SK-N-SH (cell line): ENCODE results near the gene FGF9. TPM values are rescaled to one million over a fixed set of nuclear protein-coding genes. Genes with fewer than 3 reads are reported as not detected.

Source experiments
- CTCF ChIA-PET: fragments of 300-600, 350-600 bp; formaldehyde crosslinking; extraction: SDS; loops from one replicate; lab custom pipeline; 2021; lab: Yijun Ruan, JAX
- POLR2A ChIA-PET: fragments of 350-600 bp; sonication (Branson Sonifier 250); formaldehyde crosslinking; extraction: SDS; loops from one replicate; lab custom pipeline; 2020; ENCODE audit warnings: antibody characterized with exemption, inconsistent platforms; lab: Yijun Ruan, JAX
- DNase-seq: peaks from one replicate; pipeline ENCODE4 v3.0.0; 2012
- H2AFZ ChIP-seq: fragments of 200-600 bp; sonication (generic); 2 replicates; pipeline ENCODE4 v1.8.1; 2016; ENCODE audit warnings: antibody characterized with exemption, mild to moderate bottlenecking, low read depth
- H3F3A ChIP-seq: fragments of 200-600 bp; sonication (generic); replicated peaks from 2 replicates; pipeline ENCODE3; 2016; ENCODE audit warnings: antibody characterized with exemption, mild to moderate bottlenecking; ENCODE audit not compliant: insufficient read depth
- H3K27ac ChIP-seq, 2 experiments: fragments of 200-500 bp in 1 of 2; fragments of 200-600 bp in 1 of 2; sonication (Bioruptor generic) in 1 of 2; sonication (generic), shearing (Covaris generic) in 1 of 2; 2 replicates each; pipeline versions ENCODE4 v1.5.1 to v1.6.1; 2014 to 2016; ENCODE audit warnings: low read depth in 2 of 2, inconsistent platforms in 1 of 2, low read length in 1 of 2, mild to moderate bottlenecking in 1 of 2, mixed read lengths in 1 of 2
- H3K27me3 ChIP-seq: fragments of 200-600 bp; sonication (generic), shearing (Covaris generic); 2 replicates; pipeline ENCODE4 v1.6.1; 2016; ENCODE audit warnings: mixed run types; ENCODE audit not compliant: insufficient read depth
- H3K36me3 ChIP-seq, 2 experiments: fragments of 200-500 bp in 1 of 2; fragments of 200-600 bp in 1 of 2; sonication (Bioruptor generic) in 1 of 2; sonication (generic) in 1 of 2; replicated peaks in 1 of 2; 2 replicates each; pipeline versions ENCODE3 to v1.5.1; 2014 to 2016; ENCODE audit warnings: low read length in 1 of 2, mild to moderate bottlenecking in 1 of 2; ENCODE audit not compliant: insufficient read depth in 2 of 2, control insufficient read depth in 1 of 2
- H3K4me1 ChIP-seq, 2 experiments: fragments of 200-500 bp in 1 of 2; fragments of 200-600 bp in 1 of 2; sonication (Bioruptor generic) in 1 of 2; sonication (generic), shearing (Covaris generic) in 1 of 2; 2 replicates each; pipeline versions ENCODE4 v1.5.1 to v1.6.1; 2014 to 2016; ENCODE audit warnings: low read depth in 1 of 2, low read length in 1 of 2, mixed run types in 1 of 2; ENCODE audit not compliant: insufficient read depth in 2 of 2, control insufficient read depth in 1 of 2
- H3K4me2 ChIP-seq: fragments of 200-600 bp; sonication (generic), shearing (Covaris generic); 2 replicates; pipeline ENCODE4 v1.6.1; 2017; ENCODE audit warnings: mixed run types
- H3K4me3 ChIP-seq, 2 experiments: fragments of 200-500 bp in 1 of 2; fragments of 200-600 bp in 1 of 2; sonication (Bioruptor generic) in 1 of 2; sonication (generic), shearing (Covaris generic) in 1 of 2; 2 replicates each; pipeline versions ENCODE4 v1.5.1 to v1.8.1; 2014 to 2016; ENCODE audit warnings: low read depth in 2 of 2, inconsistent platforms in 1 of 2, low read length in 1 of 2, mild to moderate bottlenecking in 1 of 2, mixed read lengths in 1 of 2, moderate library complexity in 1 of 2
- H3K79me2 ChIP-seq: fragments of 200-600 bp; sonication (generic); 2 replicates; pipeline ENCODE4 v1.8.1; 2017; ENCODE audit warnings: mild to moderate bottlenecking; ENCODE audit not compliant: insufficient read depth
- H3K9ac ChIP-seq: fragments of 200-600 bp; sonication (generic); 2 replicates; pipeline ENCODE4 v1.6.1; 2017; ENCODE audit warnings: mixed run types
- H3K9me2 ChIP-seq: fragments of 200-600 bp; sonication (generic); 2 replicates; pipeline ENCODE4 v1.6.1; 2017; ENCODE audit warnings: mixed run types
- H3K9me3 ChIP-seq: fragments of 200-600 bp; sonication (generic); 2 replicates; pipeline ENCODE4 v1.6.1; 2017; ENCODE audit warnings: mixed run types, mild to moderate bottlenecking, moderate library complexity
- H4K20me1 ChIP-seq: fragments of 200-600 bp; sonication (generic); 2 replicates; pipeline ENCODE4 v1.6.1; 2017; ENCODE audit warnings: mild to moderate bottlenecking, mixed run types; ENCODE audit not compliant: insufficient read depth
- CHD2 ChIP-seq: fragments of 150-350 bp; IDR thresholded peaks from 2 replicates; pipeline ENCODE4 v1.6.1; 2018; ENCODE audit warnings: low read length; ENCODE audit not compliant: partially characterized antibody
- ELF1 ChIP-seq: IDR thresholded peaks from 2 replicates; pipeline ENCODE4 v1.4.0; 2012
- FOSL2 ChIP-seq: IDR thresholded peaks from 2 replicates; pipeline ENCODE4 v1.4.0; 2012; ENCODE audit warnings: low read depth, mild to moderate bottlenecking, moderate library complexity, borderline replicate concordance
- FOXJ3 ChIP-seq: sonication (generic); formaldehyde crosslinking; IDR thresholded peaks from 2 replicates; pipeline ENCODE4 v1.5.1; 2020; ENCODE audit warnings: mild to moderate bottlenecking, missing genetic modification reagents
- GATA2 ChIP-seq: sonication (generic); formaldehyde crosslinking; IDR thresholded peaks from 2 replicates; pipeline ENCODE4 v1.5.0; 2020; ENCODE audit warnings: mild to moderate bottlenecking, missing genetic modification reagents
- JUND ChIP-seq: IDR thresholded peaks from 2 replicates; pipeline ENCODE4 v1.4.0; 2012
- MEF2A ChIP-seq: IDR thresholded peaks from 2 replicates; pipeline ENCODE4 v1.4.0; 2012; ENCODE audit warnings: low read depth, borderline replicate concordance
- NFIC ChIP-seq: IDR thresholded peaks from 2 replicates; pipeline ENCODE4 v1.4.0; 2012; ENCODE audit warnings: borderline replicate concordance
- PBX3 ChIP-seq: IDR thresholded peaks from 2 replicates; pipeline ENCODE4; 2012
- POLR2AphosphoS5 ChIP-seq: IDR thresholded peaks from 2 replicates; pipeline ENCODE4 v1.6.1; 2012; ENCODE audit warnings: low read depth, low read length
- RAD21 ChIP-seq: IDR thresholded peaks from 2 replicates; pipeline ENCODE4 v1.6.1; 2012; ENCODE audit warnings: mild to moderate bottlenecking, low read length
- RCOR1 ChIP-seq: fragments of 150-350 bp; IDR thresholded peaks from 2 replicates; pipeline ENCODE4 v1.6.1; 2017; ENCODE audit warnings: antibody characterized with exemption, low read length
- REST ChIP-seq: IDR thresholded peaks from 2 replicates; pipeline ENCODE4 v1.6.1; 2012; ENCODE audit warnings: mild to moderate bottlenecking, low read depth, low read length, moderate library complexity
- RFX5 ChIP-seq: IDR thresholded peaks from 2 replicates; pipeline ENCODE4 v1.6.1; 2012; ENCODE audit warnings: mild to moderate bottlenecking, improper control_type of control experiment, low read length
- RXRA ChIP-seq: IDR thresholded peaks from 2 replicates; pipeline ENCODE4 v1.4.0; 2012; ENCODE audit warnings: low read depth, mild to moderate bottlenecking, borderline replicate concordance
- SMC3 ChIP-seq: IDR thresholded peaks from 2 replicates; pipeline ENCODE4 v1.6.1; 2012; ENCODE audit warnings: low read depth, low read length, improper control_type of control experiment
- TEAD4 ChIP-seq: IDR thresholded peaks from 2 replicates; pipeline ENCODE4 v1.4.0; 2012; ENCODE audit warnings: mild to moderate bottlenecking, borderline replicate concordance; ENCODE audit not compliant: insufficient read depth
- USF2 ChIP-seq: fragments of 150-350 bp; IDR thresholded peaks from 2 replicates; pipeline ENCODE4 v1.6.1; 2017; ENCODE audit warnings: antibody characterized with exemption, low read length, low read depth, borderline replicate concordance
- YY1 ChIP-seq: IDR thresholded peaks from 2 replicates; pipeline ENCODE4 v1.4.0; 2012; ENCODE audit warnings: low read depth, mild to moderate bottlenecking
- WGBS: methylation state at CpG from one replicate; pipeline ENCODE4 v1.1.6; 2017; ENCODE audit warnings: low lambda C conversion rate; 5-methylcytosine and 5-hydroxymethylcytosine counted together
- polyA plus RNA-seq, 3 experiments: library from polyadenylated mRNA; depleted of rRNA; stranded (reverse); fragments of >200 nt; gene quantifications; 2 replicates each; pipeline ENCODE4 v1.2.3, GENCODE V29; 2012

FGF9 gene
- polyA plus RNA-seq, 1 of the 3 experiments (the other 2 are of a cell fraction), result not detected

GRCh38 chr13:21742096-21742495 lies 71.2 kb downstream of the FGF9 start:
- no peak for DNase-seq
- TF ChIP-seq FOXJ3 (CRISPR knock-in tag) (no peak), REST (no peak), RAD21 (no peak), FOSL2 (no peak), RFX5 (no peak), POLR2AphosphoS5 (no peak), TEAD4 (no peak), USF2 (no peak), JUND (no peak), RXRA (no peak), YY1 (no peak), RCOR1 (no peak)
- Histone ChIP-seq H3K4me1 (no peaks in the 10 kb centered on the region), H3F3A (no peaks in the 10 kb centered on the region), H3K27ac (no peak overlapping the region), H3K79me2 (no peaks in the 10 kb centered on the region), H2AFZ (no peak overlapping the region), H3K9me2 (no peaks in the 10 kb centered on the region), H4K20me1 (no peaks in the 10 kb centered on the region), H3K27me3 (peaks cover 34% of the 10 kb centered on the region; the same call in 1 of the 2 replicates), H3K4me2 (no peak overlapping the region), H3K9me3 (no peaks in the 10 kb centered on the region), H3K36me3 (no peaks in the 10 kb centered on the region), H3K4me3 (no peak overlapping the region), H3K9ac (no peak overlapping the region)
- CTCF ChIA-PET, result no interaction called here
- POLR2A ChIA-PET, result no interaction called here
- 4% methylated on average over 7 of the region's 7 CpGs for WGBS

GRCh38 chr13:21744149-21744548 lies 73.3 kb downstream of the FGF9 start:
- ChIA-PET POLR2A (no interaction called here), CTCF (interaction anchor here (1.4 kb wide), 1 partner anchor 11 kb away, joined by 3 read pairs; no protein-coding TSS in a partner anchor)
- Histone ChIP-seq H3K79me2 (no peaks in the 10 kb centered on the region), H3K4me1 (no peaks in the 10 kb centered on the region), H3K4me3 (no peak overlapping the region), H4K20me1 (no peaks in the 10 kb centered on the region), H2AFZ (no peak overlapping the region), H3K9me2 (no peaks in the 10 kb centered on the region), H3K9ac (no peak overlapping the region), H3K36me3 (no peaks in the 10 kb centered on the region), H3K27me3 (peaks cover 15% of the 10 kb centered on the region; the same call in 1 of the 2 replicates), H3K27ac (no peak overlapping the region), H3K4me2 (no peak overlapping the region), H3F3A (no peaks in the 10 kb centered on the region), H3K9me3 (no peaks in the 10 kb centered on the region)
- WGBS, result 0% methylated on average over 3 of the region's 3 CpGs
- no peak for DNase-seq
- TF ChIP-seq NFIC, result no peak
- no peak for TF ChIP-seq POLR2AphosphoS5
- TF ChIP-seq PBX3, result no peak
- no peak for TF ChIP-seq SMC3
- TF ChIP-seq GATA2 (CRISPR knock-in tag), result no peak
- TF ChIP-seq ELF1, result no peak
- no peak for TF ChIP-seq RAD21
- TF ChIP-seq CHD2, result no peak
- TF ChIP-seq RXRA, result no peak
- no peak for TF ChIP-seq RFX5
- TF ChIP-seq YY1, result no peak
- no peak for TF ChIP-seq MEF2A
- TF ChIP-seq REST, result no peak
